WTC11 (cell line): ENCODE results near the gene PXMP2. TPM values are rescaled to one million over a fixed set of nuclear protein-coding genes. Genes with fewer than 3 reads are reported as not detected.

Experiments used
- ATAC-seq: fragments of 200-7000 bp; cut with Tn5 transposase; 2 replicates; pipeline ENCODE4 v1.10.0; 2021; ENCODE audit warnings: mild to moderate bottlenecking, moderate library complexity
- CTCF ChIA-PET: fragments of 300-600 bp; sonication (Branson Sonifier 250); formaldehyde crosslinking; loops from one replicate; lab custom pipeline; 2021; ENCODE audit warnings: antibody characterized with exemption; lab: Charles Lee
- POLR2A ChIA-PET: fragments of 350-600 bp; sonication (Branson Sonifier 250); formaldehyde crosslinking; loops from one replicate; lab custom pipeline; 2021; ENCODE audit warnings: antibody characterized with exemption; lab: Charles Lee
- DNase-seq: peaks from one replicate; pipeline ENCODE4 v3.0.0; 2021; ENCODE audit warnings: low spot score
- H3K27ac Mint-ChIP-seq: 2 replicates; pipeline ENCODE4 v1.8.0; 2021; ENCODE audit warnings: mixed read lengths
- H3K27me3 Mint-ChIP-seq: 2 replicates; pipeline ENCODE4 v1.8.0; 2021; ENCODE audit warnings: low read depth, mild to moderate bottlenecking, moderate library complexity, mixed read lengths
- H3K36me3 Mint-ChIP-seq: 2 replicates; pipeline ENCODE4 v1.8.0; 2021; ENCODE audit warnings: mixed read lengths
- H3K4me1 Mint-ChIP-seq: 2 replicates; pipeline ENCODE4 v1.8.0; 2022; ENCODE audit warnings: mixed read lengths
- H3K4me3 Mint-ChIP-seq: 2 replicates; pipeline ENCODE4 v1.8.0; 2021; ENCODE audit warnings: mild to moderate bottlenecking, moderate library complexity, mixed read lengths
- H3K9me3 Mint-ChIP-seq: 2 replicates; pipeline ENCODE4 v1.8.0; 2021; ENCODE audit warnings: mixed read lengths
- ATF2 ChIP-seq: sonication (generic); formaldehyde crosslinking; IDR thresholded peaks from 2 replicates; pipeline ENCODE4 v1.8.1; 2022; ENCODE audit warnings: low read depth, missing genetic modification reagents, borderline replicate concordance
- CBFB ChIP-seq: sonication (generic); formaldehyde crosslinking; IDR thresholded peaks from 2 replicates; pipeline ENCODE4 v1.8.1; 2022; ENCODE audit warnings: mild to moderate bottlenecking, low read depth, missing genetic modification reagents
- E2F4 ChIP-seq: sonication (generic); formaldehyde crosslinking; IDR thresholded peaks from 2 replicates; pipeline ENCODE4 v1.8.1; 2022; ENCODE audit warnings: low read depth, mild to moderate bottlenecking, moderate library complexity, missing genetic modification reagents, borderline replicate concordance
- ETV6 ChIP-seq: sonication (generic); formaldehyde crosslinking; IDR thresholded peaks from 2 replicates; pipeline ENCODE4 v1.8.1; 2022; ENCODE audit warnings: mild to moderate bottlenecking, missing genetic modification reagents
- FOXJ3 ChIP-seq: sonication (generic); formaldehyde crosslinking; IDR thresholded peaks from 2 replicates; pipeline ENCODE4 v1.9.0; 2021; ENCODE audit warnings: missing genetic modification reagents, mild to moderate bottlenecking, borderline replicate concordance
- FOXK1 ChIP-seq: sonication (generic); formaldehyde crosslinking; IDR thresholded peaks from 2 replicates; pipeline ENCODE4 v1.8.0; 2022; ENCODE audit warnings: mild to moderate bottlenecking, moderate library complexity, missing genetic modification reagents
- RELA ChIP-seq: sonication (generic); formaldehyde crosslinking; IDR thresholded peaks from 2 replicates; pipeline ENCODE4 v1.8.1; 2022; ENCODE audit warnings: missing genetic modification reagents, mild to moderate bottlenecking, borderline replicate concordance
- RORB ChIP-seq: fragments of 250-450 bp; sonication (Bioruptor Pico); IDR thresholded peaks from 2 replicates; pipeline ENCODE4 v1.9.0; 2021; ENCODE audit warnings: mild to moderate bottlenecking
- TCF7 ChIP-seq: sonication (generic); formaldehyde crosslinking; IDR thresholded peaks from 2 replicates; pipeline ENCODE4 v1.8.0; 2022; ENCODE audit warnings: mild to moderate bottlenecking, low read depth, missing genetic modification reagents, moderate library complexity
- ZNF121 ChIP-seq: sonication (generic); formaldehyde crosslinking; IDR thresholded peaks from 2 replicates; pipeline ENCODE4 v1.8.0; 2023; ENCODE audit warnings: missing genetic modification reagents
- ZNF423 ChIP-seq: fragments of 250-450 bp; sonication (Bioruptor Pico); IDR thresholded peaks from 2 replicates; pipeline ENCODE4 v2.1.2; 2022; ENCODE audit warnings: mild to moderate bottlenecking, moderate library complexity
- ZSCAN18 ChIP-seq: fragments of 250-450 bp; sonication (Bioruptor Pico); IDR thresholded peaks from 2 replicates; pipeline ENCODE4 v2.1.2; 2022; ENCODE audit warnings: mild to moderate bottlenecking, moderate library complexity
- total RNA-seq: library from RNA; stranded (reverse); gene quantifications from 3 replicates; pipeline ENCODE4 v1.2.3, GENCODE V29; 2021
- TF ChIP-seq, protein P1 (sequence below): sonication (generic); formaldehyde crosslinking; IDR thresholded peaks from 2 replicates; pipeline ENCODE4 v1.8.0; 2022; ENCODE audit warnings: mild to moderate bottlenecking, missing genetic modification reagents
- TF ChIP-seq, protein P2 (sequence below): fragments of 250-450 bp; sonication (Bioruptor Pico); IDR thresholded peaks from 2 replicates; pipeline ENCODE4 v1.9.0; 2021; ENCODE audit warnings: mild to moderate bottlenecking
- TF ChIP-seq, protein P3 (sequence below): sonication (generic); formaldehyde crosslinking; IDR thresholded peaks from 2 replicates; pipeline ENCODE4 v1.8.0; 2022; ENCODE audit warnings: mild to moderate bottlenecking, missing genetic modification reagents

Gene PXMP2
- total RNA-seq, 1 experiment from 2014 or later = 12.6 TPM

DNA sequence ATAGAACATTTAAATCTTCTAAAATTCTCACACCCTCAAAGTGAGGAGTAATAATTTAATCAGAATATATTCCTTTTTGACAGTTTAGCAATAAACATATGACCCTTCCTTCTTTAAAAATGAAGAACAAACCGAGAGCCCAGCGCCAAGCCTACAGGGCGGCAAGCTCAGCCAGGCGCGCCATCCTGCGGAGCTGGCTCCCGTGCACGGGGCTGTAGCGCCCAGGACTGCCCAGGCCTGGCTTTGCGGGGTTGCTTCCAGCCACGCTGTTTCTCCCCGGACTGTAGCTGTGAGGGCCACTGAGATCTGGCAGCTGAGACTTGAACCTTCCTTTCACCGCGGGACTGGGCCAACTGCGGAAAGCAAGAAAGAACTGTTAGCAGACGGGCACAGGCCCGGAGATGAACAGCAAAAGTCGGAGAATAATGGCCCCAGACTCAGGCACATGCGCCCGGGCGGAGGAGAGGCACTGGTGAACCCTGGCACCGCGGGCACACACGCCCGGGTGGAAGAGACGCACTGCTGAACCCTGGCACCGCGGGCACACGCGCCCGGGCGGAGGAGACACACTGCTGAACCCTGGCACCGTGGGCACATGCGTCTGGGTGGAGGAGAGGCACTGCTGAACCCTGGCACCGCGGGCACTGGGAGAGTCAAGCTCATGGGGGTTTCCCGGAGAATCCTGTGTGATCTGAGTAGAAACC, 39.9 kb downstream of the PXMP2 start:
- Mint-ChIP-seq H3K27me3 (no peaks in the 10 kb centered on the region), H3K36me3 (peaks cover 80% of the 10 kb centered on the region), H3K4me1 (peaks cover 7% of the 10 kb centered on the region; the same call in 1 of the 2 replicates), H3K4me3 (no peak overlapping the region), H3K27ac (no peak overlapping the region), H3K9me3 (peaks cover 7% of the 10 kb centered on the region)
- no peak for DNase-seq
- TF ChIP-seq ZNF121 (CRISPR knock-in tag) (no peak), CBFB (CRISPR knock-in tag) (no peak), RORB (CRISPR knock-in tag) (no peak), RELA (CRISPR knock-in tag) (no peak), ETV6 (CRISPR knock-in tag) (no peak), ATF2 (no peak)
- TF ChIP-seq, protein P1, sequence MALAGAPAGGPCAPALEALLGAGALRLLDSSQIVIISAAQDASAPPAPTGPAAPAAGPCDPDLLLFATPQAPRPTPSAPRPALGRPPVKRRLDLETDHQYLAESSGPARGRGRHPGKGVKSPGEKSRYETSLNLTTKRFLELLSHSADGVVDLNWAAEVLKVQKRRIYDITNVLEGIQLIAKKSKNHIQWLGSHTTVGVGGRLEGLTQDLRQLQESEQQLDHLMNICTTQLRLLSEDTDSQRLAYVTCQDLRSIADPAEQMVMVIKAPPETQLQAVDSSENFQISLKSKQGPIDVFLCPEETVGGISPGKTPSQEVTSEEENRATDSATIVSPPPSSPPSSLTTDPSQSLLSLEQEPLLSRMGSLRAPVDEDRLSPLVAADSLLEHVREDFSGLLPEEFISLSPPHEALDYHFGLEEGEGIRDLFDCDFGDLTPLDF (CRISPR knock-in tag) = no peak
- ChIA-PET CTCF (no interaction called here), POLR2A (interaction anchor here (0.7 kb wide), 1 partner anchor 12 kb away, joined by 4 read pairs; no protein-coding TSS in a partner anchor)
- no peak for ATAC-seq

DNA sequence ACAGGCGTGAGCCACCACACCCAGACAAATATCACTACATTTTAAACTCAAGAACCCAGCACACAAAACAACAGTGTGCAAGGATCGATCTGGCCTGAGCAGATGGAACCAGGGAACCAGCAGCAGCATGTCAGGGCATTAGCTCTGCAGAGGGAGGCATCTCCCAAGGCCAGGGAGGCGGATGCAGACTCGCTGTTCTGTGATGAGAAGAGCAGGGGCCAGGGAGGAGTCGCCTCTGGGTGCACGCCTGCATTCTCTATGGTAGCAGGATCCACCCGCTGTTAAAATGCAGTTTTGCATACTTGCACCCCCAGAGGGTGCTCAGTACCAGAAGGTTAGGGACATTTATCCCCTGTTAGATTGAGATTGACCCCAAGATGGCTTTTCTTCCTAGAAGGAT, 41.1 kb downstream of the PXMP2 start:
- Mint-ChIP-seq H3K27ac (peak overlapping the region; percentile 70; the same call in 1 of the 2 replicates), H3K9me3 (peaks cover 7% of the 10 kb centered on the region), H3K4me1 (peaks cover 7% of the 10 kb centered on the region; the same call in 1 of the 2 replicates), H3K27me3 (no peaks in the 10 kb centered on the region), H3K36me3 (peaks cover 85% of the 10 kb centered on the region), H3K4me3 (no peak overlapping the region)
- DNase-seq (no peak), ATAC-seq (no peak)
- TF ChIP-seq ZNF423 (CRISPR knock-in tag) = no peak
- TF ChIP-seq CBFB (CRISPR knock-in tag) = no peak
- no peak for TF ChIP-seq TCF7
- TF ChIP-seq ZSCAN18 (CRISPR knock-in tag) = no peak
- TF ChIP-seq, protein P2, sequence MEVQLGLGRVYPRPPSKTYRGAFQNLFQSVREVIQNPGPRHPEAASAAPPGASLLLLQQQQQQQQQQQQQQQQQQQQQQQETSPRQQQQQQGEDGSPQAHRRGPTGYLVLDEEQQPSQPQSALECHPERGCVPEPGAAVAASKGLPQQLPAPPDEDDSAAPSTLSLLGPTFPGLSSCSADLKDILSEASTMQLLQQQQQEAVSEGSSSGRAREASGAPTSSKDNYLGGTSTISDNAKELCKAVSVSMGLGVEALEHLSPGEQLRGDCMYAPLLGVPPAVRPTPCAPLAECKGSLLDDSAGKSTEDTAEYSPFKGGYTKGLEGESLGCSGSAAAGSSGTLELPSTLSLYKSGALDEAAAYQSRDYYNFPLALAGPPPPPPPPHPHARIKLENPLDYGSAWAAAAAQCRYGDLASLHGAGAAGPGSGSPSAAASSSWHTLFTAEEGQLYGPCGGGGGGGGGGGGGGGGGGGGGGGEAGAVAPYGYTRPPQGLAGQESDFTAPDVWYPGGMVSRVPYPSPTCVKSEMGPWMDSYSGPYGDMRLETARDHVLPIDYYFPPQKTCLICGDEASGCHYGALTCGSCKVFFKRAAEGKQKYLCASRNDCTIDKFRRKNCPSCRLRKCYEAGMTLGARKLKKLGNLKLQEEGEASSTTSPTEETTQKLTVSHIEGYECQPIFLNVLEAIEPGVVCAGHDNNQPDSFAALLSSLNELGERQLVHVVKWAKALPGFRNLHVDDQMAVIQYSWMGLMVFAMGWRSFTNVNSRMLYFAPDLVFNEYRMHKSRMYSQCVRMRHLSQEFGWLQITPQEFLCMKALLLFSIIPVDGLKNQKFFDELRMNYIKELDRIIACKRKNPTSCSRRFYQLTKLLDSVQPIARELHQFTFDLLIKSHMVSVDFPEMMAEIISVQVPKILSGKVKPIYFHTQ (CRISPR knock-in tag) = no peak
- TF ChIP-seq E2F4 = no peak
- no peak for TF ChIP-seq FOXK1 (CRISPR knock-in tag)
- TF ChIP-seq FOXJ3 (CRISPR knock-in tag) = no peak
- TF ChIP-seq, protein P3, sequence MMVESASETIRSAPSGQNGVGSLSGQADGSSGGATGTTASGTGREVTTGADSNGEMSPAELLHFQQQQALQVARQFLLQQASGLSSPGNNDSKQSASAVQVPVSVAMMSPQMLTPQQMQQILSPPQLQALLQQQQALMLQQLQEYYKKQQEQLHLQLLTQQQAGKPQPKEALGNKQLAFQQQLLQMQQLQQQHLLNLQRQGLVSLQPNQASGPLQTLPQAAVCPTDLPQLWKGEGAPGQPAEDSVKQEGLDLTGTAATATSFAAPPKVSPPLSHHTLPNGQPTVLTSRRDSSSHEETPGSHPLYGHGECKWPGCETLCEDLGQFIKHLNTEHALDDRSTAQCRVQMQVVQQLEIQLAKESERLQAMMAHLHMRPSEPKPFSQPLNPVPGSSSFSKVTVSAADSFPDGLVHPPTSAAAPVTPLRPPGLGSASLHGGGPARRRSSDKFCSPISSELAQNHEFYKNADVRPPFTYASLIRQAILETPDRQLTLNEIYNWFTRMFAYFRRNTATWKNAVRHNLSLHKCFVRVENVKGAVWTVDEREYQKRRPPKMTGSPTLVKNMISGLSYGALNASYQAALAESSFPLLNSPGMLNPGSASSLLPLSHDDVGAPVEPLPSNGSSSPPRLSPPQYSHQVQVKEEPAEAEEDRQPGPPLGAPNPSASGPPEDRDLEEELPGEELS (CRISPR knock-in tag) = no peak
- CTCF ChIA-PET = no interaction called here
- POLR2A ChIA-PET = no interaction called here
